ENCODE measurements around the gene PHOX2B.
"Not testable (repeated sequence)": the region's sequence is repeated elsewhere in the genome, so short reads cannot be mapped to it uniquely, and the experiment has no call there.

PHOX2B gene

DNA sequence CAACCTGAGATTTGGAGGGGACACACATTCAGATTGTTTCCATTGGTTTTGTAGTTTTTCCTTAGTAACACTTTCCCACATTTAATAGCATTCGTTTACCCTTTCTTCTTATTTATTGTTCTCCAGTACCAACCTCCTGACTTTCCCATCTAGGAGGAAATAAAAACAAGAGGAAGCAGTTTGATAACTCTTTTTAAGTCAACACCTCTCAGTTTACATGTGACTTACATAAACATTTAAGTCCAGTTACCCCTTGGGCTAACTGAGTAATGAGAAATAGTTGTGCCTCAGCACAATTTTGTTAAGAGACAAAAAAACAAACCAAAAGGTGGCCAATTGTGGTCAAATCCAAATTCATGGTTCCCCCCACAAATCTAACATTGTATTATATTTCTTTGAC, 34.8 kb downstream of the PHOX2B start:
- no peak for TF ChIP-seq POLR2A (IDR thresholded peaks at IDR 0.05; ENCODE audit: low read length)
- TF ChIP-seq GATA1 (IDR thresholded peaks at IDR 0.05; ENCODE audit: low read depth, low read length): no peak
- no peak for DNase-seq

DNA sequence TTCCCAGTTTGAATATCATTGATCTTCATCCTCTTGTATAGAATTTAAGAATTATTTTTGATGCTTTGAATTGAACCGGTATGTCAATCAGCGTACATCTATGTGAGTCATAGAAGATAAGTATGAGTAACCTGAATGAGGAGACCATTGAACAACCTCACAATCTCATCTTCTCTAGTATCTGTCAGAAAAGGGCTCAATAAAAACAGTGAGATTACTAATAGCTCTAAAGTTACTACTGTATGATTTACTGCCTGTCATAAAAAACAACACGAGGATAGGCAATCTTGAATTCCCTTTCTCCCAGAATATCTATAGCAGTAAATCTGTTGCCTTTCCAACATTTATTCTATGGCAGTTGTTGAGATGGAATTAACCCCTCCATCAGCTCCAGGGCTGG, 36.1 kb downstream of the PHOX2B start:
- TF ChIP-seq GATA1 (IDR thresholded peaks at IDR 0.05; ENCODE audit: low read depth, low read length) (no peak), POLR2A (IDR thresholded peaks at IDR 0.05; ENCODE audit: low read length) (no peak)

DNA sequence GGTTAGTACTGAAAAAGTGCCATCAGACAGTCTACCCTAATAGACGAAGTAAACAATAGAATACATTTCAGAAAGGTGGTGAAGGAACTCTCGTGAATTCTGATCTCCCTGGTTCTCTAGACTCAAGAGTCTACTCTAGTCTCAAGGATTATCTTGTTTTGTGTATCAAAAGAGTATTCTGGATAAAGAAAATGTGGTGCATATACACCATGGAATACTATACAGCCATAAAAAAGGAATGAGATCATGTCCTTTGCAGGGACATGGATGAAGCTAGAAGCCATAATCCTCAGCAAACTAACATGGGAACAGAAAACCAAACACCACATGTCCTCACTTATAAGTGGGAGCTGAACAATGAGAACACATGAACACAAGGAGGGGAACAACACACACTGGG, 36.9 kb downstream of the PHOX2B start:
- not testable (repeated sequence) for DNase-seq

More for the DNA sequence above, 36.1 kb downstream of the PHOX2B start:
- no peak for DNase-seq

DNA sequence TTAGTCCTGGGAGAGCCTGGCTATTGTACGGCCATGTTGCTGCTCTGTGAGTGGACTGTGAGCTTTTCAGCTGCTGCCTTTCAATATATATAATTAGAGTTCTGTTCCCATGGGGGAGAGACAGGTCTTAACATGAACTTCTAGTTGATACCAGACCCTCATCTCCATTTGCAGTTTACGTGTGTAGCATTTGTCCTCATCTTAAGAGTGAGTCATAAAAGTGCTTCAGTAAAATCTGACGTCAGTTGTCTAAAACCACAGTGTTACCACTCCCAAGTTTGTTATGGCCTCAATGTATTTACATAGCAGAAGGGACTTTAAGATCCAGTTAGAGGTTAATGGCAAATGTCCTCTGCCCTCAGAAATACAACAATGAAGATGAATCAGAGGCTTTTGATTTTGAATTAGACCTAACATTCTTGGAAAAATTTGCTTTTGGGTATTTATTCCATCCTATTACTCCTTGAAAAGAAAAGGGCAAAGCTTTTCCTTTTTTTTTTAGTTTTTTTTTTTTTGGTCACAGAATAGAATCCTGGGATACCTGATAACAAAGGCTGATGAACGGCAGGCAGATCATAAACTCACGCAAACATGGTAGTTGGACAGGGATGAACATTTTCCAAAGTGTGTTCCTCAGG, 38.6 kb downstream of the PHOX2B start:
- DNase-seq: no peak
- no peak for TF ChIP-seq GATA1 (IDR thresholded peaks at IDR 0.05; ENCODE audit: low read depth, low read length)
- TF ChIP-seq POLR2A (IDR thresholded peaks at IDR 0.05; ENCODE audit: low read length): no peak

DNA sequence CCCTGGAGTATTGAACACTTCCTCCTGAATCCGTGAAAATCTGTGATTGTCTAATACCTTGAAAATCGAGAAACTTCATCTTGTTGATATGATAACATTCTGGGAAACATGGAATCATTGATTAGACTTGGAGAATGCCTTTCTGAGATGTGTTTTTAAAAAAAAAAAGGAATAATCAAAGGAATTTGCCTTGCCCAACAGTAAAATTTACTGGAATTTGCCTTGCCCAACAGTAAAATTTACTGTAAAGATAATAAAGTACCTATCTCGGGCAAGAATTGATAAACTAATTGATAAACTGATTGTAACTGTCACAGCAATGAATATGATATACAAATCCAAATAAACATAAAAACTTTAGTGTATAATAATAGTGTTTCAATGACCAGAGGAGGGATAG, 44.7 kb downstream of the PHOX2B start:
- DNase-seq: no peak
- TF ChIP-seq GATA1 (IDR thresholded peaks at IDR 0.05; ENCODE audit: low read depth, low read length) (no peak), POLR2A (IDR thresholded peaks at IDR 0.05; ENCODE audit: low read length) (no peak)

DNA sequence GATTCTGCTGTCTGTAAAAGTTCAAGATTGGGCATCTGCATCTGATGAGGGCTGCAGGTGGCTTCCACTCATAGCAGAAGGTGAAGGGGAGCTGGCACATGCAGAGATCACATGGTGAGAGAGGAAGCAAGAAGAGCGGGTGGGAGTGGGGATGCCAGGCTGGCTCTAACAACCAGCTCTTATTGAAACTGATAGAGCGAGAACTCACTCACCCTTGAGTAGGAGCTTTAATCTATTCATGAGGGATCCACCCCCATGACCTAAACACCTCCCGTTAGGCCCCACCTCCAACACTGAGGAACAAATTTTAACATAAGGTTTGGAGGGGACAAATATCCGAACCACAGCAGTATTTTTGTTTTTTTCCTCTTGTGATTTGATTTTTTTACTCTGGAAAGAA, 45.8 kb downstream of the PHOX2B start:
- TF ChIP-seq GATA1 (IDR thresholded peaks at IDR 0.05; ENCODE audit: low read depth, low read length) (no peak), POLR2A (IDR thresholded peaks at IDR 0.05; ENCODE audit: low read length) (no peak)
- no peak for DNase-seq

- no peak for DNase-seq
- TF ChIP-seq GATA1 (IDR thresholded peaks at IDR 0.05; ENCODE audit: low read depth, low read length): no peak
- no peak for TF ChIP-seq POLR2A (IDR thresholded peaks at IDR 0.05; ENCODE audit: low read length)
These were observed 46.5 kb downstream of the PHOX2B start for GRCh38 chr4:41701983-41702382.

DNA sequence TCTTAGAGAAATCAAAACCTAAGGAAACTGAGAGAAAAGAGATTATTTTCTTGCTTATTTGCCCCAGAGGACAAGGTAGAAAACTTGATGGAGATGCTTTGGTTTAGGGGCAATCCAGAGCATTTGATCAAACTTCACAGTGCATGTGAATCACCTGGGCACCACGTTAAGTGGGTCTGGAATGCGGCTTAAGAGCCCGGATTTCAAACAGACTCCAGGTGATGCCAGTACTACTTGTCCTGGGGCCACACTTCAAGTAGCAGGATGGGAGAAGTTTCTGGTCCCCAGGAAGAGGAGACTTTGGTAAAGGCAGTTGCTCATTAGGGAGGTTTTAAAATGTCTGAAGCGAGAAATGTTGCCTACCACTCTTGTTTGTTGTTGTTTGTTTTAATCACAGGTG, 51.8 kb downstream of the PHOX2B start:
- TF ChIP-seq POLR2A (IDR thresholded peaks at IDR 0.05; ENCODE audit: low read length) (no peak), GATA1 (IDR thresholded peaks at IDR 0.05; ENCODE audit: low read depth, low read length) (no peak)
- no peak for DNase-seq

- TF ChIP-seq GATA1 (IDR thresholded peaks at IDR 0.05; ENCODE audit: low read depth, low read length) (no peak), POLR2A (IDR thresholded peaks at IDR 0.05; ENCODE audit: low read length) (no peak)
- DNase-seq: no peak
These were observed 52.4 kb downstream of the PHOX2B start for GRCh38 chr4:41696131-41696530.

All from erythroblast (primary cell).